ENCODE measurements around the gene RASGRF1.

Gene RASGRF1

GRCh38 chr15:78914027-78914764 is 176.4 kb downstream of the RASGRF1 start:
- no peak for DNase-seq (ENCODE audit: low read depth in 2 of 2, low spot score in 1 of 2)

- no peak for DNase-seq (ENCODE audit: low read depth in 2 of 2, low spot score in 1 of 2)
Observed at GRCh38 chr15:78913012-78913411, 177.6 kb downstream of the RASGRF1 start.

GRCh38 chr15:78912316-78912715 is 178.3 kb downstream of the RASGRF1 start:
- DNase-seq (ENCODE audit: low read depth in 2 of 2, low spot score in 1 of 2): no peak

GRCh38 chr15:78910271-78910670 is 180.3 kb downstream of the RASGRF1 start:
- DNase-seq (ENCODE audit: low read depth in 2 of 2, low spot score in 1 of 2): no peak

Data from stimulated activated CD8-positive, alpha-beta memory T cell treated with anti-CD3 and anti-CD28 coated beads, Interleukin-4, amount 100 ng/mL, for 4 hours (primary cell).